Osteoblast (primary cell): ENCODE measurements around the gene SLC29A1. TPM values are rescaled to one million over a fixed set of nuclear protein-coding genes. Genes with fewer than 3 reads are reported as not detected.

Source experiments
- DNase-seq: peaks from one replicate; pipeline ENCODE4 v3.0.0; 2011; ENCODE audit warnings: low spot score, mixed read lengths; ENCODE audit not compliant: insufficient read length; ENCODE audit errors: missing footprints
- H2AFZ ChIP-seq: 2 replicates; pipeline ENCODE4 v1.6.0; 2011; ENCODE audit warnings: mild to moderate bottlenecking, low read length
- H3K27ac ChIP-seq: 2 replicates; pipeline ENCODE4 v1.5.1; 2011; ENCODE audit warnings: mild to moderate bottlenecking, low read depth, low read length, moderate library complexity
- H3K27me3 ChIP-seq: 2 replicates; pipeline ENCODE4 v1.6.0; 2012; ENCODE audit warnings: mild to moderate bottlenecking, control low read depth, inconsistent platforms, low read length, moderate library complexity; ENCODE audit not compliant: insufficient read depth
- H3K36me3 ChIP-seq: 2 replicates; pipeline ENCODE4 v1.5.1; 2011; ENCODE audit warnings: mild to moderate bottlenecking, low read length, control low read depth, moderate library complexity; ENCODE audit not compliant: insufficient read depth
- H3K4me1 ChIP-seq: 2 replicates; pipeline ENCODE4 v1.5.1; 2011; ENCODE audit warnings: mild to moderate bottlenecking, low read length, control low read depth, moderate library complexity; ENCODE audit not compliant: insufficient read depth
- H3K4me2 ChIP-seq: 2 replicates; pipeline ENCODE4 v1.6.0; 2011; ENCODE audit warnings: mild to moderate bottlenecking, low read length; ENCODE audit not compliant: insufficient read depth
- H3K4me3 ChIP-seq: fragments of 200-600 bp; sonication (generic); 3 replicates; pipeline ENCODE4 v1.5.1; 2012; ENCODE audit warnings: mild to moderate bottlenecking, low read length, inconsistent platforms; ENCODE audit not compliant: insufficient read depth
- H3K79me2 ChIP-seq: 2 replicates; pipeline ENCODE4 v1.6.0; 2012; ENCODE audit warnings: mild to moderate bottlenecking, low read length, control low read depth, inconsistent platforms; ENCODE audit not compliant: insufficient read depth
- H3K9me3 ChIP-seq: 2 replicates; pipeline ENCODE4 v1.5.1; 2011; ENCODE audit warnings: low read depth, low read length, control low read depth
- H4K20me1 ChIP-seq: 2 replicates; pipeline ENCODE4 v1.6.0; 2012; ENCODE audit warnings: mild to moderate bottlenecking, low read length, control low read depth; ENCODE audit not compliant: insufficient read depth
- total RNA-seq: library from RNA; depleted of rRNA; stranded (reverse); fragments of >200 nt; gene quantifications from 2 replicates; pipeline ENCODE4 v1.2.3, GENCODE V29; 2012
- TF ChIP-seq, protein P1 (sequence below): IDR thresholded peaks from 2 replicates; pipeline ENCODE4 v1.5.1; 2011; ENCODE audit warnings: mild to moderate bottlenecking, low read depth, low read length, moderate library complexity; ENCODE audit errors: extremely low read depth

SLC29A1 gene
- total RNA-seq, 1 donor = 8.0 TPM

DNA sequence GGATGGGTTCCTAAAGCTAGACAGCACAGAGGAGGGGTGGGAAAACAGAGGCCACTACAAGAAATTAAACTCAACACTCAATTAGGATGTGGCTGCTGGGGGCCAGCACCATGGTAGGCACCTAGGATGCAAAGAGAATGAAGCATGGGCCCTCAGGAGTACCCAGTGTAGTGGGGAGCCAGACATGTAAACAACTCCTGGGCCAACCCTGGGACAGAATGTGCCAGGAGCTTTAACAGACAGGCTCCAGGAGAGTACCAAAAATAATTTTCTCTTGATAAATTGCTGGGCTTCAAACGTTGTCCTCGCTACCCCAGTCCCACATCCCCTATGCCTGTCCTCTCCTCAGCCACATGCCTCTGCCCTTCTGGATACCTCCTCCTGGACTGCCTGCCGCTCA lies 48.5 kb downstream of the SLC29A1 start:
- Histone ChIP-seq H3K4me3 (no peak overlapping the region), H3K4me1 (no peaks in the 10 kb centered on the region), H4K20me1 (no peaks in the 10 kb centered on the region), H3K79me2 (no peaks in the 10 kb centered on the region), H3K4me2 (no peak overlapping the region), H3K27me3 (peaks cover 54% of the 10 kb centered on the region), H2AFZ (no peak overlapping the region), H3K9me3 (no peaks in the 10 kb centered on the region), H3K27ac (no peak overlapping the region), H3K36me3 (no peaks in the 10 kb centered on the region)
- TF ChIP-seq, protein P1, sequence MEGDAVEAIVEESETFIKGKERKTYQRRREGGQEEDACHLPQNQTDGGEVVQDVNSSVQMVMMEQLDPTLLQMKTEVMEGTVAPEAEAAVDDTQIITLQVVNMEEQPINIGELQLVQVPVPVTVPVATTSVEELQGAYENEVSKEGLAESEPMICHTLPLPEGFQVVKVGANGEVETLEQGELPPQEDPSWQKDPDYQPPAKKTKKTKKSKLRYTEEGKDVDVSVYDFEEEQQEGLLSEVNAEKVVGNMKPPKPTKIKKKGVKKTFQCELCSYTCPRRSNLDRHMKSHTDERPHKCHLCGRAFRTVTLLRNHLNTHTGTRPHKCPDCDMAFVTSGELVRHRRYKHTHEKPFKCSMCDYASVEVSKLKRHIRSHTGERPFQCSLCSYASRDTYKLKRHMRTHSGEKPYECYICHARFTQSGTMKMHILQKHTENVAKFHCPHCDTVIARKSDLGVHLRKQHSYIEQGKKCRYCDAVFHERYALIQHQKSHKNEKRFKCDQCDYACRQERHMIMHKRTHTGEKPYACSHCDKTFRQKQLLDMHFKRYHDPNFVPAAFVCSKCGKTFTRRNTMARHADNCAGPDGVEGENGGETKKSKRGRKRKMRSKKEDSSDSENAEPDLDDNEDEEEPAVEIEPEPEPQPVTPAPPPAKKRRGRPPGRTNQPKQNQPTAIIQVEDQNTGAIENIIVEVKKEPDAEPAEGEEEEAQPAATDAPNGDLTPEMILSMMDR = no peak
- DNase-seq = peak; percentile 86

DNA sequence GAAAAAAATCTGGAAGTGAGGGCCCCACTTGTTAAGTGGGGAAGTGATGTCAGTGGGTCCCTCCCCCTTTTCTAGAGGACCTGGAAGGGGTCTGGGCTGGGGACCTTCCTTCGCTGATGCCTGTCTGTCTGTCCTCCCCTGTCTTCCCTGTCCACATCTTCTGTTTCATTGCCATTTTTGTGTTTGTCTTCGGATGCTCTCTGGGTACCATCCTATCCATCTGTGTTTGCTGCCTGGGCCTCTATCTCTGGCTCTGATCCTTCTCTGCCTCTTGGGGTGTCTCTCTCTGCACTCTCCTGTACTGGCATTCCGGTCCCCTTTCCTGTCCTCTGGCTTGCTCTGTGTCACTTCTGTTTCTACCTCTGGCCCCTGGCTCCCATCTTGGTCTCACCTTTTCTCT lies 49.1 kb downstream of the SLC29A1 start:
- Histone ChIP-seq H3K4me2 (no peak overlapping the region), H3K27me3 (peaks cover 57% of the 10 kb centered on the region), H2AFZ (no peak overlapping the region), H3K4me1 (no peaks in the 10 kb centered on the region), H3K27ac (no peak overlapping the region), H3K4me3 (no peak overlapping the region), H3K79me2 (no peaks in the 10 kb centered on the region), H3K36me3 (no peaks in the 10 kb centered on the region), H4K20me1 (no peaks in the 10 kb centered on the region), H3K9me3 (no peaks in the 10 kb centered on the region)
- DNase-seq = peak; percentile 82
- TF ChIP-seq, protein P1 = no peak

DNA sequence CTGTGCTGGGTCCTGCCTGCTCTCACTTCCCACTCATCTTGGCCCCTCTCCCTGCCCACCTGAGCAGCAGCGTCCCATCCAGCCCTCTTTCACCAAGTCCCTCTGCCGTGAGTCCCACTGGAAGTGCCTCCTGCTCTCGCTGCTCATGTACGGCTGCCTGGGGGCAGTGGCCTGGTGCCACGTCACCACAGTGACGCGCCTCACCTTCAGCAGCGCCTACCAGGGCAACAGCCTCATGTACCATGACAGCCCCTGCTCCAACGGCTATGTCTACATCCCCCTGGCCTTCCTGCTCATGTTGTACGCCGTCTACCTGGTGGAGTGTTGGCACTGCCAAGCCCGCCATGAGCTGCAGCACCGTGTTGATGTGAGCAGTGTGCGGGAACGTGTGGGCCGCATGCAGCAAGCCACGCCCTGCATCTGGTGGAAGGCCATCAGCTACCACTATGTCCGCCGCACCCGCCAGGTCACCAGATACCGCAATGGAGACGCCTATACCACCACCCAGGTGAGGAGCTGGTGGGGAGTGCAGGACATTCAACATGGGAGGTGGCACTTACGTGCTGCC lies 49.7 kb downstream of the SLC29A1 start:
- peaks cover 61% of the 10 kb centered on the region for H3K27me3 ChIP-seq
- TF ChIP-seq, protein P1 = no peak
- H3K79me2 ChIP-seq = no peaks in the 10 kb centered on the region

DNA sequence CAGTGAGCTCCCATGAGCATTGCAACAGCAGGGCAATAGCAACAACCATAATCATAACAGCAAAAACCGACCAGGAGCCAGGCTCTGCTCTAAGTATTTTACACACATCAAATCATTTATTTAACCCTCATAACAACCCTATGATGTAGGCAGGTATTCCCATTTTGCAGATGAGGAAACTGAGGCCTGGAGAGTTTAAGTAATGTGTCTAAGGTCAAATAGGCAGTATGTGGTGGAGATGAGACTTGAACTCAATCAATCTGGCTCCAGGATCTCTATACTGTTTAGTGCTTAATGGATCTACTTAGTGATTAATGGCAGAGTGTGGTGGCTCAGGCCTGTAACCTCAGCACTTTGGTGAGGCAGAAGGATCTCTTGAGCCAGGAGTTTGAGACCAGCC lies 50.2 kb downstream of the SLC29A1 start:
- no peak overlapping the region for H3K4me3 ChIP-seq
- no peaks in the 10 kb centered on the region for H3K9me3 ChIP-seq
- no peaks in the 10 kb centered on the region for H3K36me3 ChIP-seq
- peak; percentile 74 for DNase-seq
- H2AFZ ChIP-seq = no peak overlapping the region
- no peaks in the 10 kb centered on the region for H4K20me1 ChIP-seq
- H3K4me2 ChIP-seq = no peak overlapping the region
- no peaks in the 10 kb centered on the region for H3K4me1 ChIP-seq
- H3K79me2 ChIP-seq = no peaks in the 10 kb centered on the region
- peaks cover 56% of the 10 kb centered on the region for H3K27me3 ChIP-seq
- no peak overlapping the region for H3K27ac ChIP-seq
- TF ChIP-seq, protein P1 = no peak

More for the DNA sequence above, 49.7 kb downstream of the SLC29A1 start:
- H3K27ac ChIP-seq = no peak overlapping the region
- no peaks in the 10 kb centered on the region for H3K4me1 ChIP-seq
- DNase-seq = peak; percentile 78
- no peak overlapping the region for H2AFZ ChIP-seq
- no peaks in the 10 kb centered on the region for H4K20me1 ChIP-seq
- no peak overlapping the region for H3K4me2 ChIP-seq
- no peaks in the 10 kb centered on the region for H3K36me3 ChIP-seq
- no peaks in the 10 kb centered on the region for H3K9me3 ChIP-seq
- no peak overlapping the region for H3K4me3 ChIP-seq
